Erythroblast (primary cell): ENCODE data around the gene ICA1.

Experiments used
- GATA1 ChIP-seq: IDR thresholded peaks from 2 replicates; pipeline ENCODE4 v1.6.1; 2011; ENCODE audit warnings: low read depth, mild to moderate bottlenecking, control low read depth, low read length, moderate library complexity
- POLR2A ChIP-seq: IDR thresholded peaks from 2 replicates; pipeline ENCODE4 v1.6.1; 2011; ENCODE audit warnings: mild to moderate bottlenecking, low read length

DNA sequence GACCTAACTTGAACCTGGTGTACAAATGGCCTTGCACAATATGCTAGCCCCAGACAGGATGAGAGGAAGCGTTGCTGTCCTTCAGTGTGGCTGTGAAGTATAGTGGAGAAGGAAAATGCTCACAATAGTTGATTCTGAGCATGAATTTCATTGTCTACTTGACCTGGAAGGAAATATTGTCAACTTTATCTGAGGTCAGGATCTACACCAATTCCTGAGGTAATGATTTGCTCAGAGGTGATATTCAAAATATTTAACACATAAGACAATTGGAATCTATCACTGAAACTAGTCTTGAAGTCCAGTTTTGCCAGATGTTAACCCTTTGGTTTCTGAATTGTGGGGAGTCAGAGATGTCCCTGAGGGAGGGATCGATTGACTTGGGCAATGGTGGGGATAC is 20.9 kb upstream of the ICA1 start:
- TF ChIP-seq POLR2A: no peak
- TF ChIP-seq GATA1: no peak
